HCT116 (cell line): ENCODE data around the gene RGS4. TPM values are rescaled to one million over a fixed set of nuclear protein-coding genes. Genes with fewer than 3 reads are reported as not detected.

Experiments
- ATAC-seq: fragments of 200-7000 bp; cut with Tn5 transposase; 2 replicates; pipeline ENCODE4 v1.9.1; 2020; ENCODE audit warnings: mild to moderate bottlenecking, moderate library complexity
- BruUV-seq: library from RNA; stranded (reverse); fragments of 400-500 nt; replicated peaks from 2 replicates; lab custom pipeline; 2021; lab: Mats Ljungman, UMichigan
- CTCF ChIA-PET: fragments of 300-600 bp; sonication (Branson Sonifier 250); formaldehyde crosslinking; loops from one replicate; lab custom pipeline; 2021; ENCODE audit warnings: antibody characterized with exemption; lab: Charles Lee
- POLR2A ChIA-PET: fragments of 300-600, 350-600 bp; sonication (Branson Sonifier 250); formaldehyde crosslinking; loops from one replicate; lab custom pipeline; 2021; ENCODE audit warnings: antibody characterized with exemption; lab: Charles Lee
- RAD21 ChIA-PET, 2 experiments: fragments of 300-600 bp; sonication (Branson Sonifier 250); formaldehyde crosslinking; loops; one replicate each; lab custom pipeline; 2023; ENCODE audit warnings: low total read pairs in 2 of 2; ENCODE audit not compliant: uncharacterized antibody in 2 of 2, unreplicated experiment in 2 of 2, low non-redundant PET in 1 of 2; lab: Charles Lee
- DNase-seq: peaks from one replicate; pipeline ENCODE4 v3.0.0-alpha.2; 2010; ENCODE audit warnings: low read depth, low spot score
- H2AFZ ChIP-seq: fragments of 200-600 bp; shearing (Covaris generic), sonication (generic); 2 replicates; pipeline ENCODE4 v1.6.1; 2017; ENCODE audit warnings: low read depth, mixed run types, mixed read lengths, antibody characterized with exemption, low read length; ENCODE audit not compliant: poor library complexity, severe bottlenecking
- H3K27ac ChIP-seq: 2 replicates; pipeline ENCODE4 v1.5.1; 2012; ENCODE audit warnings: low read depth, low read length
- H3K27me3 ChIP-seq: fragments of 200-600 bp; sonication (generic); 2 replicates; pipeline ENCODE4 v1.6.1; 2016; ENCODE audit warnings: mixed run types, low read length, mixed read lengths; ENCODE audit not compliant: insufficient read depth
- H3K36me3 ChIP-seq, 2 experiments: fragments of 200-500 bp in 1 of 2; fragments of 200-600 bp in 1 of 2; sonication (Bioruptor generic) in 1 of 2; sonication (generic) in 1 of 2; 2 replicates each; pipeline versions ENCODE4 v1.5.1 to v1.6.1; 2014 to 2016; ENCODE audit warnings: low read length in 2 of 2, inconsistent platforms in 1 of 2, mixed read lengths in 1 of 2, mixed run types in 1 of 2; ENCODE audit not compliant: insufficient read depth in 2 of 2, control insufficient read depth in 1 of 2
- H3K4me1 ChIP-seq, 2 experiments: fragments of 200-600 bp in 1 of 2; sonication (generic) in 1 of 2; 2 replicates each; pipeline versions ENCODE4 v1.5.1 to v1.6.1; 2012 to 2017; ENCODE audit warnings: low read length in 2 of 2, inconsistent platforms in 1 of 2, mild to moderate bottlenecking in 1 of 2, mixed read lengths in 1 of 2, mixed run types in 1 of 2, moderate library complexity in 1 of 2; ENCODE audit not compliant: insufficient read depth in 2 of 2, control insufficient read depth in 1 of 2
- H3K4me2 ChIP-seq: fragments of 200-600 bp; sonication (generic); 2 replicates; pipeline ENCODE4 v1.6.1; 2017; ENCODE audit warnings: mixed run types, low read length, mixed read lengths
- H3K4me3 ChIP-seq, 2 experiments: fragments of 200-600 bp in 1 of 2; sonication (generic) in 1 of 2; replicated peaks in 1 of 2; 2 replicates each; pipeline ENCODE4 v1.5.1; 2011 to 2016; ENCODE audit warnings: low read length in 2 of 2, control low read depth in 1 of 2, low read depth in 1 of 2, mild to moderate bottlenecking in 1 of 2, mixed read lengths in 1 of 2, mixed run types in 1 of 2
- H3K79me2 ChIP-seq: fragments of 200-600 bp; sonication (generic); 2 replicates; pipeline ENCODE4 v1.6.1; 2017; ENCODE audit warnings: mild to moderate bottlenecking, mixed run types, low read length, moderate library complexity, mixed read lengths; ENCODE audit not compliant: insufficient read depth
- H3K9ac ChIP-seq: fragments of 200-600 bp; sonication (generic); 2 replicates; pipeline ENCODE4 v1.6.1; 2016; ENCODE audit warnings: low read length, mixed read lengths
- H3K9me2 ChIP-seq: fragments of 200-600 bp; sonication (generic), shearing (Covaris generic); 2 replicates; pipeline ENCODE4 v1.6.1; 2017; ENCODE audit warnings: mixed run types, mild to moderate bottlenecking, moderate library complexity; ENCODE audit not compliant: insufficient read depth
- H3K9me3 ChIP-seq, 2 experiments: fragments of 200-500 bp in 1 of 2; fragments of 200-600 bp in 1 of 2; sonication (Bioruptor generic) in 1 of 2; sonication (generic) in 1 of 2; 2 replicates each; pipeline ENCODE4 v1.6.1; 2014 to 2017; ENCODE audit warnings: low read length in 2 of 2, mixed read lengths in 2 of 2, inconsistent platforms in 1 of 2, low read depth in 1 of 2, mild to moderate bottlenecking in 1 of 2, mixed run types in 1 of 2, moderate library complexity in 1 of 2; ENCODE audit not compliant: control insufficient read depth in 1 of 2, insufficient read depth in 1 of 2
- H4K20me1 ChIP-seq: fragments of 200-600 bp; sonication (generic), shearing (Covaris generic); 2 replicates; pipeline ENCODE4 v1.6.1; 2017; ENCODE audit warnings: mixed run types, mild to moderate bottlenecking, moderate library complexity; ENCODE audit not compliant: insufficient read depth
- ELF1 ChIP-seq: IDR thresholded peaks from 2 replicates; pipeline ENCODE4 v1.6.1; 2012; ENCODE audit warnings: low read depth, borderline replicate concordance
- EZH2 ChIP-seq: fragments of 200-600 bp; sonication (generic); IDR thresholded peaks from 2 replicates; pipeline ENCODE4 v1.6.1; 2017; ENCODE audit warnings: antibody characterized with exemption, mixed run types
- FOSL1 ChIP-seq: IDR thresholded peaks from 2 replicates; pipeline ENCODE4 v1.6.1; 2012; ENCODE audit warnings: low read depth
- JUND ChIP-seq: IDR thresholded peaks from 2 replicates; pipeline ENCODE4 v1.6.1; 2012
- MAX ChIP-seq: IDR thresholded peaks from 2 replicates; pipeline ENCODE4 v1.6.1; 2012
- POLR2A ChIP-seq: IDR thresholded peaks from 2 replicates; pipeline ENCODE4 v1.7.0; 2011; ENCODE audit warnings: borderline replicate concordance; ENCODE audit not compliant: insufficient read depth, insufficient read length; ENCODE audit errors: extremely low read depth
- REST ChIP-seq: IDR thresholded peaks from 2 replicates; pipeline ENCODE4 v1.6.1; 2012; ENCODE audit warnings: low read depth
- SP1 ChIP-seq: IDR thresholded peaks from 2 replicates; pipeline ENCODE4 v1.6.1; 2012; ENCODE audit warnings: low read depth
- ZNF274 ChIP-seq: fragments of 200-500 bp; sonication (Bioruptor generic); IDR thresholded peaks from 2 replicates; pipeline ENCODE4 v1.6.1; 2014; ENCODE audit warnings: mild to moderate bottlenecking, low read depth, low read length, inconsistent platforms
- intact Hi-C: fragments of 100-400 bp; cut with micrococcal nuclease; formaldehyde crosslinking; loops from 2 replicates; pipeline ENCODE4 v1.10.0; 2022
- total RNA-seq: library from RNA; stranded (reverse); gene quantifications from one replicate; pipeline ENCODE4 v1.2.1, GENCODE V29; 2021; ENCODE audit not compliant: unreplicated experiment
- TF ChIP-seq, protein P1 (sequence below): IDR thresholded peaks from 2 replicates; pipeline ENCODE4 v1.6.1; 2011; ENCODE audit warnings: mild to moderate bottlenecking, low read length, moderate library complexity; ENCODE audit not compliant: insufficient replicate concordance; ENCODE audit errors: extremely low read depth

RGS4 gene
- total RNA-seq, 1 experiment from 2014 or later, result not detected

DNA sequence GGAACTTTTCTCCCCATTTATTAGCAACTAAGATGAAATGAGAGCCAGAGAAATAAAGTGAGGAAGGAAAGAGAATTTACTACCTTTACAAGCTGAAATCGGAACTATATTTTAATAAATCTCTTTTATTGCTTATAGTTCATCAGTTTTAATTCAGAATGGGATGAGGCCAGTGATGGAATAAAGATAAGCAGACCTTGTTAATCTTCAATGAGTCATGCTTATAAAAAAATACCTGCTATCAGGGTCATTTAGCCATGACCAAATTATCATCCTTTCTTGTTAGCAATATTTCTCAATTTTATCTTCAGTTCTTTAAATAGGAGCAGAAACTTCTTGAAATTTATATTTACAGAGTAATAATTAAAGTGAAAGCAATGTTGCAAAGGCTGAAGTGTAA is 26.1 kb downstream of the RGS4 start:
- ChIA-PET POLR2A (no interaction called here), RAD21 (no interaction called here), CTCF (no interaction called here)
- H3K27ac ChIP-seq, result no peak overlapping the region
- no peaks in the 10 kb centered on the region for H3K9me3 ChIP-seq
- no peak for TF ChIP-seq REST
- no peak for TF ChIP-seq ZNF274
- TF ChIP-seq SP1, result no peak
- H3K27me3 ChIP-seq, result no peaks in the 10 kb centered on the region
- no peak for ATAC-seq
- no TSS peak for BruUV-seq
- DNase-seq, result no peak
- intact Hi-C loops, result no loop called here
- H3K9ac ChIP-seq, result no peak overlapping the region
- H2AFZ ChIP-seq, result no peak overlapping the region
- H3K79me2 ChIP-seq, result no peaks in the 10 kb centered on the region
- H3K4me2 ChIP-seq, result no peak overlapping the region
- no peaks in the 10 kb centered on the region for H3K4me1 ChIP-seq
- H3K36me3 ChIP-seq, result no peaks in the 10 kb centered on the region
- H3K4me3 ChIP-seq, result no peak overlapping the region
- H3K9me2 ChIP-seq, result no peaks in the 10 kb centered on the region
- no peaks in the 10 kb centered on the region for H4K20me1 ChIP-seq

DNA sequence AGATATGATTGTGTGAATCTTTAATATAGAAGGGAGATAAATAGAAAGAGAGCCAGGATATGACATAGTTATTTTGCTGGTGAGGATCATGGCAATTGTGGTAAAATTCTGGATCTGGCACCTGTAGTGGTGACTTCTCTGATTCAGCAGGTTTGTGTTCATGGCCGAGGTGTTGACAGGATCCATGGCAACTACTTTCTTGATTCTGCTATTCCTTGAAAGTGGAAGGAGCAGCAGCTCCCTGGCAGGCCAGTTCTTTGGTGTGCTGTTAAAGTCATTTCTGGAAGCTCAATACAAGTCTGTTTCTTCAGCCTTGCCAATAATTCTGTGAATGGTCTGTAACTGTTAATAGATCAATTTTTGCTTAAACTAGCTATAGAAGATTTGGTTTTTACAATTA is 33.4 kb downstream of the RGS4 start:
- Histone ChIP-seq H4K20me1 (no peaks in the 10 kb centered on the region), H3K36me3 (no peaks in the 10 kb centered on the region), H3K27ac (no peak overlapping the region), H3K27me3 (no peaks in the 10 kb centered on the region), H3K4me1 (no peaks in the 10 kb centered on the region), H3K4me3 (no peak overlapping the region), H3K9me2 (no peaks in the 10 kb centered on the region), H2AFZ (no peak overlapping the region), H3K79me2 (no peaks in the 10 kb centered on the region), H3K9me3 (no peaks in the 10 kb centered on the region), H3K9ac (no peak overlapping the region), H3K4me2 (no peak overlapping the region)
- BruUV-seq, result no TSS peak
- ChIA-PET CTCF (no interaction called here), POLR2A (no interaction called here), RAD21 (no interaction called here)
- DNase-seq, result no peak
- no peak for ATAC-seq
- intact Hi-C loops, result no loop called here
- TF ChIP-seq REST (no peak), FOSL1 (no peak), EZH2 (no peak), ELF1 (no peak), SP1 (no peak), JUND (no peak), MAX (no peak), POLR2A (no peak)
- TF ChIP-seq, protein P1, sequence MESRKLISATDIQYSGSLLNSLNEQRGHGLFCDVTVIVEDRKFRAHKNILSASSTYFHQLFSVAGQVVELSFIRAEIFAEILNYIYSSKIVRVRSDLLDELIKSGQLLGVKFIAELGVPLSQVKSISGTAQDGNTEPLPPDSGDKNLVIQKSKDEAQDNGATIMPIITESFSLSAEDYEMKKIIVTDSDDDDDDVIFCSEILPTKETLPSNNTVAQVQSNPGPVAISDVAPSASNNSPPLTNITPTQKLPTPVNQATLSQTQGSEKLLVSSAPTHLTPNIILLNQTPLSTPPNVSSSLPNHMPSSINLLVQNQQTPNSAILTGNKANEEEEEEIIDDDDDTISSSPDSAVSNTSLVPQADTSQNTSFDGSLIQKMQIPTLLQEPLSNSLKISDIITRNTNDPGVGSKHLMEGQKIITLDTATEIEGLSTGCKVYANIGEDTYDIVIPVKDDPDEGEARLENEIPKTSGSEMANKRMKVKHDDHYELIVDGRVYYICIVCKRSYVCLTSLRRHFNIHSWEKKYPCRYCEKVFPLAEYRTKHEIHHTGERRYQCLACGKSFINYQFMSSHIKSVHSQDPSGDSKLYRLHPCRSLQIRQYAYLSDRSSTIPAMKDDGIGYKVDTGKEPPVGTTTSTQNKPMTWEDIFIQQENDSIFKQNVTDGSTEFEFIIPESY, result no peak
